ENCODE data around the gene AUP1. TPM values are rescaled to one million over a fixed set of nuclear protein-coding genes. Genes with fewer than 3 reads are reported as not detected.

AUP1 gene
- total RNA-seq, 4 donors from 2014 or later: 62.7 to 92.1 (median 86.2) TPM

GRCh38 chr2:74481961-74482800 is 47.3 kb downstream of the AUP1 start:
- TF ChIP-seq EP300 (IDR thresholded peaks at IDR 0.05) (no peak), CTCF (IDR thresholded peaks at IDR 0.05) (no peak), POLR2AphosphoS5 (IDR thresholded peaks at IDR 0.05) (no peak), POLR2A (IDR thresholded peaks at IDR 0.05) (no peak)
- H3K27me3 ChIP-seq: no peaks in the 10 kb centered on the region
- H3K9me3 ChIP-seq: no peaks in the 10 kb centered on the region
- WGBS, 2 donors (ENCODE audit: low coverage in 1 of 2): no CpG with 5 or more reads among the region's 80 CpGs
- peak overlapping the region; percentile 57 to 90 for H3K4me3 ChIP-seq
- peak; percentile 62 for ATAC-seq
- H3K27ac ChIP-seq: peak overlapping the region; percentile 54 to 97 (median 88)
- peaks cover 0 to 73% of the 10 kb centered on the region in 2 donors for H3K36me3 ChIP-seq
- peaks cover 0 to 43% (median 19%) of the 10 kb centered on the region in 3 donors for H3K4me1 ChIP-seq

- no peak for TF ChIP-seq POLR2AphosphoS5 (IDR thresholded peaks at IDR 0.05)
- no peak for TF ChIP-seq EP300 (IDR thresholded peaks at IDR 0.05)
- no peak for TF ChIP-seq POLR2A (IDR thresholded peaks at IDR 0.05)
- no peak for TF ChIP-seq CTCF (IDR thresholded peaks at IDR 0.05)
- ATAC-seq: no peak
- Histone ChIP-seq H3K9me3 (no peaks in the 10 kb centered on the region), H3K27me3 (no peaks in the 10 kb centered on the region), H3K4me3 (peak overlapping the region; percentile 57 to 90), H3K27ac (peak overlapping the region in 3 of 4 donors; percentile 87 to 97 (median 88)), H3K4me1 (peaks cover 0 to 43% (median 19%) of the 10 kb centered on the region in 3 donors), H3K36me3 (peaks cover 0 to 73% of the 10 kb centered on the region in 2 donors)
- WGBS, 2 donors (ENCODE audit: low coverage in 1 of 2): 80% methylated on average over 1 of the region's 3 CpGs; no CpG with 5 or more reads in 1 of the 2 donors
Measured at GRCh38 chr2:74481431-74481830, 48.1 kb downstream of the AUP1 start.

Other genes with a start within 250 kb of the AUP1 start
- gene SLC4A5, start 186.3 kb downstream of the AUP1 start, total RNA-seq: 1 to 10 TPM; 1.8 to 9.4 (median 5.0) TPM
- gene DCTN1, start 149.4 kb downstream of the AUP1 start, total RNA-seq: 100 to 1,000 TPM; 132 to 197 (median 170) TPM
- 1 to 10 TPM in 3 of 4 donors, under 1 TPM in 1; 0.62 to 1.4 (median 1.2) TPM for gene C2orf81, start 108.1 kb downstream of the AUP1 start, total RNA-seq
- gene WDR54, start 108.0 kb downstream of the AUP1 start, total RNA-seq: 10 to 100 TPM in 1 of 4 donors, 1 to 10 TPM in 3; 4.2 to 12.4 (median 8.8) TPM
- gene RTKN, start 87.8 kb downstream of the AUP1 start, total RNA-seq: 10 to 100 TPM; 10.9 to 17.3 (median 14.0) TPM
- gene INO80B, start 74.6 kb downstream of the AUP1 start, total RNA-seq: 10 to 100 TPM; 14.3 to 26.4 (median 19.2) TPM
- 10 to 100 TPM; 44.2 to 91.5 (median 47.0) TPM for gene WBP1, start 71.3 kb downstream of the AUP1 start, total RNA-seq
- 10 to 100 TPM; 26.1 to 34.2 (median 29.3) TPM for gene MOGS, start 64.3 kb downstream of the AUP1 start, total RNA-seq
- 10 to 100 TPM; 18.0 to 76.7 (median 30.2) TPM for gene MRPL53, start 57.0 kb downstream of the AUP1 start, total RNA-seq
- 10 to 100 TPM in 3 of 4 donors, 1 to 10 TPM in 1; 7.3 to 41.6 (median 13.7) TPM for gene CCDC142, start 46.7 kb downstream of the AUP1 start, total RNA-seq
- 10 to 100 TPM; 16.5 to 27.2 (median 19.5) TPM for gene TTC31, start 46.6 kb downstream of the AUP1 start, total RNA-seq
- under 1 TPM in 2 of 4 donors, not detected in 2; 0.40 to 0.58 TPM for gene LBX2, start 30.1 kb downstream of the AUP1 start, total RNA-seq
- gene PCGF1, start 22.0 kb downstream of the AUP1 start, total RNA-seq: 10 to 100 TPM in 3 of 4 donors, 1 to 10 TPM in 1; 9.6 to 24.0 (median 18.2) TPM
- gene TLX2, start 15.3 kb downstream of the AUP1 start, total RNA-seq: under 1 TPM in 2 of 4 donors, not detected in 2; 0.27 to 0.94 TPM
- gene DQX1, start 3.5 kb downstream of the AUP1 start, total RNA-seq: not detected
- 10 to 100 TPM; 25.0 to 37.6 (median 29.1) TPM for gene HTRA2, start 227 bp upstream of the AUP1 start, total RNA-seq
- gene LOXL3, start 24.2 kb upstream of the AUP1 start, total RNA-seq: 10 to 100 TPM in 1 of 4 donors, 1 to 10 TPM in 3; 7.2 to 13.2 (median 8.6) TPM
- 10 to 100 TPM; 16.3 to 28.8 (median 19.5) TPM for gene DOK1, start 25.0 kb upstream of the AUP1 start, total RNA-seq
- gene M1AP, start 118.6 kb upstream of the AUP1 start, total RNA-seq: under 1 TPM in 1 of 4 donors, not detected in 3; 0.81 TPM
- 10 to 100 TPM in 1 of 4 donors, 1 to 10 TPM in 3; 2.7 to 11.5 (median 3.6) TPM for gene SEMA4F, start 124.5 kb upstream of the AUP1 start, total RNA-seq

All from gastroesophageal sphincter (tissue), 4 donors.